H1 (cell line): Measurements from ENCODE around the gene PLA2G1B. TPM values are rescaled to one million over a fixed set of nuclear protein-coding genes. Genes with fewer than 3 reads are reported as not detected.

Experiments
- CEBPB ChIP-seq: IDR thresholded peaks from 2 replicates; pipeline ENCODE4 v1.6.1; 2012; ENCODE audit warnings: low read depth, low read length
- polyA plus RNA-seq, 7 experiments: library from polyadenylated mRNA; depleted of rRNA in 3 of 7; stranded (reverse) in 5 of 7; unstranded in 2 of 7; fragments of >200 nt in 5 of 7; fragments of 200-250 nt in 2 of 7; gene quantifications; 1 replicate in 5 of 7; 2 replicates in 1 of 7; 4 replicates in 1 of 7; pipeline versions ENCODE4 v1.2.1 to v1.2.3, GENCODE V29; 2011 to 2013; ENCODE audit warnings: missing spikeins in 2 of 7, mixed read lengths in 2 of 7
- total RNA-seq: library from RNA; stranded (reverse); fragmentation: NEBNext Ultra II Directional; extraction: Animal tissue kit (Norgen Biotek cat#: 25700); gene quantifications from 2 replicates; pipeline ENCODE4 v1.2.1, GENCODE V29; 2021

Gene PLA2G1B
- total and polyA plus RNA-seq, 2 of the 8 experiments (the other 6 are each of a cell fraction or from before 2014, with no cell fraction given), result not detected

- TF ChIP-seq CEBPB, result no peak
Observed at GRCh38 chr12:120365675-120366340, 38.2 kb upstream of the PLA2G1B start (continued).
